ENCODE data around the gene ZSCAN2. TPM values are rescaled to one million over a fixed set of nuclear protein-coding genes. Genes with fewer than 3 reads are reported as not detected.

ZSCAN2 gene
- total RNA-seq, 1 donor, result 14.1 TPM

DNA sequence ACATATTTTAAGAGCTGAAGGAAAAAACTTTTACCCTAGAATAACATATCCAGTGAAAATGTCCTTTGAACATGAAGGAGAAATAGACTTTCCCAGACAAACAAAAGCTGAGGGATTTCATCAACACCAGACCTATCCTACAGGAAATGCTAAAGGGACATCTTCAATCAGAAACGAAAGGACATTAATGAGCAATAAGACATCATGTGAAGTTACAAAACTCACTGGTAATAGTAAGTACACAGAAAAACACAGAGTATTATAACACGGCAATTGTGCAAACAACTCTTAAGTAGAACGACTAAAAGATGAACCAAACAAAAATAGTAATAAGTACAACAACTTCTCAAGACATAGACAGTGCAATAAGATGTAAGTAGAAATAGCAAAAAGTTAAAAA lies 3.5 kb upstream of the ZSCAN2 start:
- TF ChIP-seq, protein P1, sequence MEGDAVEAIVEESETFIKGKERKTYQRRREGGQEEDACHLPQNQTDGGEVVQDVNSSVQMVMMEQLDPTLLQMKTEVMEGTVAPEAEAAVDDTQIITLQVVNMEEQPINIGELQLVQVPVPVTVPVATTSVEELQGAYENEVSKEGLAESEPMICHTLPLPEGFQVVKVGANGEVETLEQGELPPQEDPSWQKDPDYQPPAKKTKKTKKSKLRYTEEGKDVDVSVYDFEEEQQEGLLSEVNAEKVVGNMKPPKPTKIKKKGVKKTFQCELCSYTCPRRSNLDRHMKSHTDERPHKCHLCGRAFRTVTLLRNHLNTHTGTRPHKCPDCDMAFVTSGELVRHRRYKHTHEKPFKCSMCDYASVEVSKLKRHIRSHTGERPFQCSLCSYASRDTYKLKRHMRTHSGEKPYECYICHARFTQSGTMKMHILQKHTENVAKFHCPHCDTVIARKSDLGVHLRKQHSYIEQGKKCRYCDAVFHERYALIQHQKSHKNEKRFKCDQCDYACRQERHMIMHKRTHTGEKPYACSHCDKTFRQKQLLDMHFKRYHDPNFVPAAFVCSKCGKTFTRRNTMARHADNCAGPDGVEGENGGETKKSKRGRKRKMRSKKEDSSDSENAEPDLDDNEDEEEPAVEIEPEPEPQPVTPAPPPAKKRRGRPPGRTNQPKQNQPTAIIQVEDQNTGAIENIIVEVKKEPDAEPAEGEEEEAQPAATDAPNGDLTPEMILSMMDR (IDR thresholded peaks at IDR 0.05; ENCODE audit: extremely low read depth, low read depth, low read length), result no peak
- Histone ChIP-seq H2AFZ (ENCODE audit: low read length) (no peak overlapping the region), H3K4me3 (ENCODE audit: insufficient read depth, low read length) (no peak overlapping the region)

DNA sequence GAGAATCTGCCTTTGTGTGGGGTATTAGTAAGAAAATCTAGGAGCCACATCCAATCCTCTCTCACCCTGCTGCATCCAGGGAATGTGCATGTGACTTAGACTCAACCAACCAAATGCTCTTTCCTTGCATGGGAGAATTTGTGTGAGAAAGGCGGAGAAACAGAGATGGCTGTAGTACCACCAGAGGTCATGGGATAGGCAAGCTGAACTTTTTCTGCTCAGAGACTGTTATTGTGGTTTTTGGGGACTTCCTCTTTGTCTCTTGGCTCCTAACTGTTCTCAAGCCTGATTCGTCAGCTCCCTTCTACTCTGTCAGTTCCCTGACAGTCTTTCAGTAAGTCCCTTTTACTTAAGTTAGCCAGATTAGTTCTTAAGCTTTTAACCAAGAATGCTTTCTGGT lies 2.6 kb upstream of the ZSCAN2 start:
- Histone ChIP-seq H3K4me1 (ENCODE audit: insufficient read depth, low read length) (peaks cover 3% of the 10 kb centered on the region), H3K79me2 (ENCODE audit: insufficient read depth, low read length) (no peaks in the 10 kb centered on the region), H3K27me3 (ENCODE audit: insufficient read depth, low read length) (peaks cover 4% of the 10 kb centered on the region), H3K27ac (ENCODE audit: low read depth, low read length) (no peak overlapping the region), H4K20me1 (ENCODE audit: insufficient read depth, low read length) (no peaks in the 10 kb centered on the region), H2AFZ (ENCODE audit: low read length) (peak overlapping the region; percentile 62), H3K9me3 (ENCODE audit: low read depth, low read length) (no peaks in the 10 kb centered on the region), H3K36me3 (ENCODE audit: insufficient read depth, low read length) (no peaks in the 10 kb centered on the region), H3K4me2 (ENCODE audit: insufficient read depth, low read length) (peak overlapping the region; percentile 10), H3K4me3 (ENCODE audit: insufficient read depth, low read length) (no peak overlapping the region)
- no peak for DNase-seq (ENCODE audit: insufficient read length, low spot score, missing footprints)
- TF ChIP-seq, protein P1 (IDR thresholded peaks at IDR 0.05; ENCODE audit: extremely low read depth, low read depth, low read length), result no peak

More for the DNA sequence above, 3.5 kb upstream of the ZSCAN2 start:
- Histone ChIP-seq H3K4me1 (ENCODE audit: insufficient read depth, low read length) (peaks cover 3% of the 10 kb centered on the region), H3K27me3 (ENCODE audit: insufficient read depth, low read length) (peaks cover 7% of the 10 kb centered on the region), H3K9me3 (ENCODE audit: low read depth, low read length) (no peaks in the 10 kb centered on the region), H3K79me2 (ENCODE audit: insufficient read depth, low read length) (no peaks in the 10 kb centered on the region), H3K36me3 (ENCODE audit: insufficient read depth, low read length) (no peaks in the 10 kb centered on the region), H4K20me1 (ENCODE audit: insufficient read depth, low read length) (no peaks in the 10 kb centered on the region), H3K27ac (ENCODE audit: low read depth, low read length) (no peak overlapping the region), H3K4me2 (ENCODE audit: insufficient read depth, low read length) (no peak overlapping the region)
- no peak for DNase-seq (ENCODE audit: insufficient read length, low spot score, missing footprints)

DNA sequence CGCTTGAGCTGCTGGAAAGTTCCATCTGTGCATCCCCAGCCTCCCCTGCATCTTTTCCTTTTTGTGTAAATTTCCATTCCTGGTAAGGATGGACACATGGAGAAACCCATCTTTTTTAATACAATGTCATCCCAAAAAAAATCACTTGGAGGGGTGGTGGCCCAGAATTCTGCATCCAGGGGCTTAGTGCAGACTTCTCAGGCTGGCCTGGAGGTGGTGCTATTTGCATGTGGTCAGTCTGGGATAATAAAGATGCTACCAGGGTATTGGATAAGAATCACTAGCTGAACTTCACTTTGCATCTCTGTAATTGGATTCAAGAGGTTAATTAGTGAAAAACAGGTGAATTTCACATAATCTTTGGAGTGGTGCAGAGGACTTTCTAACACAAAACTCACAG lies 1.8 kb upstream of the ZSCAN2 start:
- H3K36me3 ChIP-seq (ENCODE audit: insufficient read depth, low read length), result no peaks in the 10 kb centered on the region
- H3K9me3 ChIP-seq (ENCODE audit: low read depth, low read length), result no peaks in the 10 kb centered on the region
- no peak overlapping the region for H3K27ac ChIP-seq (ENCODE audit: low read depth, low read length)
- TF ChIP-seq, protein P1 (IDR thresholded peaks at IDR 0.05; ENCODE audit: extremely low read depth, low read depth, low read length), result peak; percentile 92
- H3K4me1 ChIP-seq (ENCODE audit: insufficient read depth, low read length), result peaks cover 3% of the 10 kb centered on the region
- no peak overlapping the region for H3K4me3 ChIP-seq (ENCODE audit: insufficient read depth, low read length)
- H3K27me3 ChIP-seq (ENCODE audit: insufficient read depth, low read length), result no peaks in the 10 kb centered on the region
- no peak overlapping the region for H3K4me2 ChIP-seq (ENCODE audit: insufficient read depth, low read length)
- no peak for DNase-seq (ENCODE audit: insufficient read length, low spot score, missing footprints)
- no peak overlapping the region for H2AFZ ChIP-seq (ENCODE audit: low read length)
- no peaks in the 10 kb centered on the region for H4K20me1 ChIP-seq (ENCODE audit: insufficient read depth, low read length)
- no peaks in the 10 kb centered on the region for H3K79me2 ChIP-seq (ENCODE audit: insufficient read depth, low read length)

DNA sequence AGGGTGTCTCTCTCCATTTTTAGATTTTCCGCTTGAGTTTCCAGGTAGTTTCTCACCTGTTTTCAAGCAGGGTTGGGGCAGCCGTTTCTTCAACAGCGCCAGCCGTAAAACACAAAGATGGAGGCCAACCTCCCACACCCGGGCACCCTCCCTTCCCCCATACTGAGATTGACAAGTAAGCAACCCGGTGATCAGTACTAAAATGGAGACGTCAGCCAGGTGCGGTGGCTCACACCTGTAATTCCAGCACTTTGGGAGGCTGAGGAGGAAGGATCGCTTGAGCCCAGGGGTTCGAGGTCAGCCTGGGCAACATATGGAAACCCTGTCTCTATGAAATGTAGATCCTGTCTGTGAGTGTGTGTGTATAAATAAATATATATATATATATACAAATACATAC lies 903 bp upstream of the ZSCAN2 start:
- H4K20me1 ChIP-seq (ENCODE audit: insufficient read depth, low read length), result no peaks in the 10 kb centered on the region
- no peak overlapping the region for H3K4me3 ChIP-seq (ENCODE audit: insufficient read depth, low read length)
- H3K27me3 ChIP-seq (ENCODE audit: insufficient read depth, low read length), result no peaks in the 10 kb centered on the region
- peak overlapping the region; percentile 85 for H3K4me2 ChIP-seq (ENCODE audit: insufficient read depth, low read length)
- H2AFZ ChIP-seq (ENCODE audit: low read length), result no peak overlapping the region
- no peaks in the 10 kb centered on the region for H3K9me3 ChIP-seq (ENCODE audit: low read depth, low read length)
- H3K36me3 ChIP-seq (ENCODE audit: insufficient read depth, low read length), result no peaks in the 10 kb centered on the region
- no peaks in the 10 kb centered on the region for H3K79me2 ChIP-seq (ENCODE audit: insufficient read depth, low read length)
- TF ChIP-seq, protein P1 (IDR thresholded peaks at IDR 0.05; ENCODE audit: extremely low read depth, low read depth, low read length), result no peak
- H3K27ac ChIP-seq (ENCODE audit: low read depth, low read length), result peak overlapping the region; percentile 23
- DNase-seq (ENCODE audit: insufficient read length, low spot score, missing footprints), result no peak
- peaks cover 7% of the 10 kb centered on the region for H3K4me1 ChIP-seq (ENCODE audit: insufficient read depth, low read length)
